ENCODE results near the gene PFN1. TPM values are rescaled to one million over a fixed set of nuclear protein-coding genes. Genes with fewer than 3 reads are reported as not detected.
"Not testable (repeated sequence)": the region's sequence is repeated elsewhere in the genome, so short reads cannot be mapped to it uniquely, and the experiment has no call there.

Gene PFN1
- total RNA-seq, 2 experiments from 2014 or later: 2,029 to 2,329 TPM

DNA sequence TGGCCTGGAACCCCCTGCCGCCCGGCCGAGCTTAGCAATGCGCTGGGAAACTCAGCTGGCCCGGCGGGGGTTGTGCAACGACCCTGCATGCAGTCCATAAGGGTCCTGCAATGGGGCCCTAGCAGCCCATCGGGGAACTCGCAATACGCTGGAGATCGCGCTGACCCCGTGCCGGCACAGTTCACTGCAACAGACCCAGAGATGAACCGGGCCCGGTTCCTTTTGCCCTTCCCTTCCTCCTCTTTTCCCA is 8.9 kb downstream of the PFN1 start:
- peaks cover 62% of the 10 kb centered on the region for H3K36me3 Mint-ChIP-seq
- CTCF ChIA-PET: interaction anchor here (0.8 to 2.7 kb wide), 17 partner anchors 9 to 372 kb away, joined by 3 to 29 read pairs (median 4); partner anchors contain the start of genes ARRB2, C17orf107, CAMTA2 and CHRNE
- DNase-seq: no peak
- no peak for ATAC-seq
- peaks cover 59% of the 10 kb centered on the region for H3K4me1 Mint-ChIP-seq
- H3K4me3 Mint-ChIP-seq: peak overlapping the region; percentile 98
- no peaks in the 10 kb centered on the region for H3K9me3 Mint-ChIP-seq (ENCODE audit: low read depth)
- peak overlapping the region; percentile 83 for H3K27ac Mint-ChIP-seq
- no peaks in the 10 kb centered on the region for H3K27me3 Mint-ChIP-seq

DNA sequence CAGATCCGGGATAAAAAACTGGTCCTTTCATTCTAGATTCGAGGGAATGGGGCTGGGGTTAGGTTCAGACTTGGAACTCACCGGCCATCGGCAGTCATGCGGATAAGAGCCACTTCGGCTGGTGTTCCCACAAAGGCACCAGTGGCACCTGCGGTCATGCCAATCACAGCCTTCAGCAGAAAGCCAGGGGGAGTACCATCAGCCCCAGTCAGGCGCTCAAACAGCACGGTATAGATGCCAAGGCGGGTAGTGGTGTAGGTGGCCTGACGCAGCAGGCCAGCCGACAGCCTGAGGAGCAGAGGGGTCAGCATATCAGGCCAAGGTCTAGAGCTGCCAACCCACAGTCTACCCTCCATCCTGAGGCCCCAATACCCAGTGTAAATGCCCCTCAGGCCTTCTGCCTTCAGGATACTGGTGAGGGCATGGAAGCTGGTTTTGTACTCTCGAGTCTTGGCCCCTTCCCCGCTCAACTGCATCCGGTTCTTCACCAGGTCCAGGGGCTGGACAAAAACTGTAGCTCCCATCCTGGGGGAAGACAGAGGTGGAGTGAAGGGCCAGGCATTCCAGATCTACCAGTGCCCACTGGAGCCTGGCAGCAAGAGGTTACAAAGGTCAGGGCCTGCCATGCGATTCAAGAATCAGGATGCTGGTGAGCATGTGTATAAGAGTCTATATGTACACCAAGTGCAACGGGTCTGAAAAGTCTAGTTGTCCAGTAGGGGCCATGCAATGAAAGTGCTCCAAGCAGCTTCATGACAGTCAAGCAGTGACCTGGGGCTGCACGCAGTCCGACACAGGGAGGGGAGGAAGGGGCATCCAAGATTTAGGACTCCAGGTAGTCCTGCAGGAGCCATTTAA is 9.4 kb downstream of the PFN1 start:
- CTCF ChIA-PET: interaction anchor here (0.9 to 2.7 kb wide), 11 partner anchors 10 to 372 kb away, joined by 3 to 29 read pairs (median 5); partner anchors contain the start of genes ARRB2, CAMTA2, CHRNE and PFN1
- ATAC-seq (no peak), DNase-seq (no peak)
- Mint-ChIP-seq H3K27me3 (no peaks in the 10 kb centered on the region), H3K4me1 (peaks cover 59% of the 10 kb centered on the region), H3K27ac (peak overlapping the region; percentile 83), H3K9me3 (ENCODE audit: low read depth) (no peaks in the 10 kb centered on the region), H3K36me3 (peaks cover 57% of the 10 kb centered on the region), H3K4me3 (peak overlapping the region; percentile 98)

DNA sequence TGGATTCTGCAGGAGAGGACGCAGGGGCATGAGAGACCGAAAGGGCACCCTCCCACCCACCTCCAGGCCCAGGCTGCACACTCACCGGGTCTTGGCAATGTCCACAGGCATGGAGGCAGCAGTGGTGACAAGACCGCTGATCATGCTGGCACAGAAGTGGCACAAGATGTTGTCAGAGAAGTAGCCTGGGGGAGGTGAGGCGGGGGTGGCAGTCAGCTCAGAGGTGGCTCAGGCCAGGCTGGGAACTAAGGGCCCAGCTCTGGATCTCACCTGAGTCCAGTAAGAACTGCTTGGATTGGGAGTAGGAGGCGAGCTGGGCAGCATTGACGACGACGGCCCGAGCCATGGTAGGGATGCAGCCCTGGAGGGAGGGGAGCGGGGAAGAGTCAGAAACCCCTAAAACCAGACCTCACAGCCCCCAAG is 10.2 kb downstream of the PFN1 start:
- no peaks in the 10 kb centered on the region for H3K27me3 Mint-ChIP-seq
- no peak for DNase-seq
- peaks cover 53% of the 10 kb centered on the region for H3K36me3 Mint-ChIP-seq
- H3K4me1 Mint-ChIP-seq: peaks cover 59% of the 10 kb centered on the region
- peak overlapping the region; percentile 83 for H3K27ac Mint-ChIP-seq
- H3K4me3 Mint-ChIP-seq: peak overlapping the region; percentile 98
- ATAC-seq: no peak
- CTCF ChIA-PET: no interaction called here
- no peaks in the 10 kb centered on the region for H3K9me3 Mint-ChIP-seq (ENCODE audit: low read depth)

DNA sequence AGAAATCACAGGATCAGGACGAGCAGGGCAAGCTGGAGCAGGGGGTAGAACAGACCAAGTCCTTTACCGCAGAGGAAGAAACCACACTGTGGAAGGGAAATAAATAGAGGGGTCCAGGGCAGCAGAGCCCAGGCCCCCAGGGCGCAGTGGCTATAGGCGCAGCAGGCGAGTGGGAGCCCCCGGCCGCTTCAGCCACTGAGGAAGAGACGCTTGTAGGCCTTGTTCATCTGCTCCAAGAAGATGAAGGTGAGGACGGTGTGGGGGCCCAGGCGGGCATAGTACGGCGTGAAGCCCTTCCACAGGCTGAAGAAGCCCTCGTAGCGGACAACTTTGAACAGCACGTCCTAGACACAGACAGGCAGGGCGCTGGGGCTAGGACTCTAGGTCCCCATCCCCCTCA is 10.8 kb downstream of the PFN1 start:
- no peak overlapping the region for H3K27ac Mint-ChIP-seq
- peaks cover 54% of the 10 kb centered on the region for H3K4me1 Mint-ChIP-seq
- no peak overlapping the region for H3K4me3 Mint-ChIP-seq
- H3K9me3 Mint-ChIP-seq (ENCODE audit: low read depth): no peaks in the 10 kb centered on the region
- CTCF ChIA-PET: interaction anchor here (1.5 kb wide), 1 partner anchor 50 kb away, joined by 5 read pairs; the partner anchor contains the start of gene CAMTA2
- H3K27me3 Mint-ChIP-seq: no peaks in the 10 kb centered on the region
- no peak for ATAC-seq
- peaks cover 47% of the 10 kb centered on the region for H3K36me3 Mint-ChIP-seq
- no peak for DNase-seq

DNA sequence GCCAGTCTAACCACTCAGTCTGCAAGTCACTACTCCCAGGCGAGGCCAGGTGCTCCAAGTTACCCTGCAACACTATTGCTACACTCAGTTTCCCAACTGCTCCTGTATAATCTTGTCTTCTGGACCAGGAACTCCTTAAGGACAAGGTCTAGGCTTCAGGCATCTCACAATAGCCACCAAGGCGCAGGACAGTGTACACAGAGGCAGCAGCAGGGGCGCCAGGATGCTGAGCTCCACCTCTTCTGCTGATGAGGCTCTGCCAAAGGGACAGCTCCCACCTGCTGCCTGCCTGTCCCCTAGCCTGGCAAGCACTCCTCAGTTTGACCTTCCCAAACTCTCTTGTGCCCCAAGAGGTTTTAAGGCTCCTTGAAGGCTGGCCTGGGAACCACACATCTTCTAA is 11.9 kb downstream of the PFN1 start:
- ATAC-seq: no peak
- peak overlapping the region; percentile 42 for H3K27ac Mint-ChIP-seq
- DNase-seq: no peak
- no peaks in the 10 kb centered on the region for H3K9me3 Mint-ChIP-seq (ENCODE audit: low read depth)
- H3K27me3 Mint-ChIP-seq: no peaks in the 10 kb centered on the region
- peaks cover 36% of the 10 kb centered on the region for H3K36me3 Mint-ChIP-seq
- no peak overlapping the region for H3K4me3 Mint-ChIP-seq
- CTCF ChIA-PET: interaction anchor here (0.6 to 1.5 kb wide), 4 partner anchors 14 to 235 kb away, joined by 3 to 5 read pairs (median 4); partner anchors contain the start of genes CAMTA2 and CHRNE
- peaks cover 45% of the 10 kb centered on the region for H3K4me1 Mint-ChIP-seq

DNA sequence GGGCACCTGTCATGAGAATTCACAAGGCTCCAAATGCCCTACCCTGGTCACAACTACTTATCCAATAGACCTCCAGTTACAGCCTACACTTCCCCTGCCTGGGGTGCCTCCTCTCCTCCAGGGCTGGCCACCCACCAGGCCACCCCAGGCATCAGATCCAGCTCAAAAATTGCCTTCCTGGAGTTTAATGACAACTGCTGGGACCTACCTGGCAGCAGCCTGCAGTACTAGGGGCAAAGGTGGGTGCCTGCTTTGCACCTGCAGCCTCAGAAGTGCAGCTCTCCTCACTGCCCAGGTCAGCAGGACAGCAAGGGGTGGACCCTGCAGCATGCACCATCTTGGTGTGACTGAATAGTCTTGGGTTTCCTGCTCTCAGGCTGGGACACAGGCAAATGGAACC is 12.7 kb downstream of the PFN1 start:
- no peak for ATAC-seq
- H3K27me3 Mint-ChIP-seq: no peaks in the 10 kb centered on the region
- H3K36me3 Mint-ChIP-seq: peaks cover 32% of the 10 kb centered on the region

DNA sequence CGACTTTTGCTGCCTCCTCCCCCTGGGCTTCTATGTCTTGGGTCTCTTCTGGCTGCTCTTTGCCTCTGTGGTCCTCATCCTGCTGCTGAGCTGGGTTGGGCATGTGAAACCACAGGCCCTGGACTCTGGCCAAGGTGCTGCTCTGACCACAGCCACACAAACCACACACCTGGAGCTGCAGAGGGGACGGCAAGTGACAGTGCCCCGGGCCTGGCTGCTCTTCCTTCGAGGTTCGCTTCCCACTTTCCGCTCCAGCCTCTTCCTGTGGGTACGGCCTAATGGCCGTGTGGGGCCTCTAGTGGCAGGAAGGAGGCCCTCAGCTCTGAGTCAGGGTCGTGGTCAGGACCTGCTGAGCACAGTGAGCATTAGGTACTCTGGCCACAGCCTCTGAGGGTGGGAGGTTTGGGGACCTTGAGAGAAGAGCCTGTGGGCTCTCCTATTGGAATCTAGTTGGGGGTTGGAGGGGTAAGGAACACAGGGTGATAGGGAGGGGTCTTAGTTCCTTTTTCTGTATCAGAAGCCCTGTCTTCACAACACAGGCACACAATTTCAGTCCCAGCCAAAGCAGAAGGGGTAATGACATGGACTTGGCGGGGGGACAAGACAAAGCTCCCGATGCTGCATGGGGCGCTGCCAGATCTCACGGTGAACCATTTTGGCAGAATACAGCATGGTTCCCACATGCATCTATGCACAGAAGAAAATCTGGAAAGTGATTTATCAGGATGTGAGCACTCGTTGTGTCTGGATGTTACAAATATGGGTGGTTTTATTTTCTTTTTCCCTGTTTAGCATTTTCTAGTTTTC is 14.0 kb downstream of the PFN1 start:
- ATAC-seq (peak; percentile 32), DNase-seq (no peak)
- no peaks in the 10 kb centered on the region for H3K9me3 Mint-ChIP-seq (ENCODE audit: low read depth)
- H3K27me3 Mint-ChIP-seq: no peaks in the 10 kb centered on the region
- H3K4me3 Mint-ChIP-seq: no peak overlapping the region
- H3K27ac Mint-ChIP-seq: peak overlapping the region; percentile 65
- peaks cover 29% of the 10 kb centered on the region for H3K36me3 Mint-ChIP-seq
- H3K4me1 Mint-ChIP-seq: peaks cover 45% of the 10 kb centered on the region
- CTCF ChIA-PET: interaction anchor here (0.8 to 1.3 kb wide), 2 partner anchors 25 to 31 kb away, joined by 3 to 7 read pairs; partner anchors contain the start of gene CHRNE

More for the DNA sequence above, 12.7 kb downstream of the PFN1 start:
- no peak overlapping the region for H3K27ac Mint-ChIP-seq
- no peaks in the 10 kb centered on the region for H3K9me3 Mint-ChIP-seq (ENCODE audit: low read depth)
- peaks cover 45% of the 10 kb centered on the region for H3K4me1 Mint-ChIP-seq
- DNase-seq: no peak
- H3K4me3 Mint-ChIP-seq: no peak overlapping the region
- CTCF ChIA-PET: interaction anchor here (0.9 to 1.5 kb wide), 3 partner anchors 13 to 33 kb away, joined by 3 to 5 read pairs (median 3); partner anchors contain the start of gene CHRNE

DNA sequence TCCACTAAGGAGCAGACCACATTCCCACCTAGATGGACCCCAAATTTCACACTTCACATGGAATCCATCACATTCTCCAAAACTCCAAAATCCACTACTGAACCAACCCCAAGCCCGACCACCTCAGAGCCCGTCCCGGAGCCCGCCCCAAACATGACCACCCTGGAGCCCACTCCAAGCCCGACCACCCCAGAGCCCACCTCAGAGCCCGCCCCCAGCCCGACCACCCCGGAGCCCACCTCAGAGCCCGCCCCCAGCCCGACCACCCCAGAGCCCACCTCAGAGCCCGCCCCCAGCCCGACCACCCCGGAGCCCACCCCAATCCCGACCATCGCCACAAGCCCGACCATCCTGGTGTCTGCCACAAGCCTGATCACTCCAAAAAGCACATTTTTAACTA is 14.7 kb downstream of the PFN1 start:
- no peaks in the 10 kb centered on the region for H3K27me3 Mint-ChIP-seq
- peaks cover 26% of the 10 kb centered on the region for H3K36me3 Mint-ChIP-seq
- no peak overlapping the region for H3K4me3 Mint-ChIP-seq
- peaks cover 39% of the 10 kb centered on the region for H3K4me1 Mint-ChIP-seq
- CTCF ChIA-PET: interaction anchor here (0.8 to 1.3 kb wide), 2 partner anchors 24 to 30 kb away, joined by 3 to 7 read pairs; partner anchors contain the start of gene CHRNE
- DNase-seq: no peak
- no peak for ATAC-seq
- no peaks in the 10 kb centered on the region for H3K9me3 Mint-ChIP-seq (ENCODE audit: low read depth)
- peak overlapping the region; percentile 65 for H3K27ac Mint-ChIP-seq

DNA sequence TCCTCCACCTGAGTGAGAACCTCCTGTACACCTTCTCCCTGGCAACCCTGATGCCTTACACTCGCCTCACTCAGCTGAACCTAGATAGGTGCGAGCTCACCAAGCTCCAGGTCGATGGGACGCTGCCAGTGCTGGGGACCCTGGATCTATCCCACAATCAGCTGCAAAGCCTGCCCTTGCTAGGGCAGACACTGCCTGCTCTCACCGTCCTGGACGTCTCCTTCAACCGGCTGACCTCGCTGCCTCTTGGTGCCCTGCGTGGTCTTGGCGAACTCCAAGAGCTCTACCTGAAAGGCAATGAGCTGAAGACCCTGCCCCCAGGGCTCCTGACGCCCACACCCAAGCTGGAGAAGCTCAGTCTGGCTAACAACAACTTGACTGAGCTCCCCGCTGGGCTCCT is 15.6 kb downstream of the PFN1 start:
- Mint-ChIP-seq H3K36me3 (peaks cover 18% of the 10 kb centered on the region), H3K9me3 (ENCODE audit: low read depth) (no peaks in the 10 kb centered on the region), H3K4me1 (peaks cover 35% of the 10 kb centered on the region), H3K27me3 (no peaks in the 10 kb centered on the region), H3K27ac (no peak overlapping the region), H3K4me3 (no peak overlapping the region)
- ATAC-seq (no peak), DNase-seq (no peak)
- CTCF ChIA-PET: interaction anchor here (1.2 kb wide), 1 partner anchor 23 kb away, joined by 4 read pairs; no protein-coding TSS in a partner anchor

DNA sequence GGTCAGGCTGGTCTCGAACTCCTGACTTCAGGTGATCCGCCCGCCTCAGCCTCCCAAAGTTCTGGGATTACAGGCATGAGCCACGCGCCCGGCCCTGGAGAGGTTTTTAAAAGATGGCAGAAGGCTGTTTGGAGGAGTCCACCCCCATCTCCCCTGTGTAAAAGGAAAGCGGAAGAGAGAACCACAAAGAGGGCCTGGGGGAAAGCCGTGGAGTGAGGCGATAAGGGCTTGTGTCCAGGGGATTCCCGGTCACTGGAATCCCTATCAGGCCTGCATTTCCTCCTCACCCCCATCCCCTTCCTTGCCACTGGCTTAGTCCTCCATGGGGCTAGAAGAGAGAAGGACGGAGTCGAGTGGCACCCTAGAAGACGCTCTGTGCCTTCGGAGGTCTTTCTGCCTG is 16.4 kb downstream of the PFN1 start, which contains the start of gene GP1BA:
TSS of gene GP1BA (plus strand) at position 315 of the 400 bp plus-strand sequence. CDS start 328 bp downstream, outside the sequence.
- Mint-ChIP-seq H3K4me1 (peaks cover 31% of the 10 kb centered on the region), H3K27me3 (no peaks in the 10 kb centered on the region), H3K9me3 (ENCODE audit: low read depth) (no peaks in the 10 kb centered on the region), H3K36me3 (peaks cover 15% of the 10 kb centered on the region), H3K27ac (no peak within 1 kb of the TSS), H3K4me3 (no peak within 1 kb of the TSS)
- ATAC-seq (no peak), DNase-seq (no peak)
- CTCF ChIA-PET: no interaction called here

DNA sequence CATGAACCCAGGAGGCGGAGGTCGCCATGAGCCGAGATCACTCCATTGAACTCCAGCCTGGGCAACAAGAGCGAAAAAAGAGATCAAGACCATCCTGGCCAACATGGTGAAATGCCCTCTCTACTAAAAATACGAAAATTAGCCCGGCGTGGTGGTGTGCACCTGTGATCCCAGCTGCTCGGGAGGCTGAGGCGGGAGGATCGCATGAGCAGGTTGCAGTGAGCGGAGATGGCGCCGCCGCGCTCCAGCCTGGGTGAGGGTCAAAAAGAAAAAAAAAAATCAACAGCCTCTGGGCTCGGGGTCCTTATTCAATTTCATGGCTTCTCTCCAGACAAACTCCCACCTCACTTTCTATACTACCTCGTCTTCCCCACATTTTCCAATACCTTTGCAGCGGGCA is 19.4 kb downstream of the PFN1 start:
- CTCF ChIA-PET: no interaction called here
- Mint-ChIP-seq H3K36me3 (peaks cover 7% of the 10 kb centered on the region), H3K27me3 (no peaks in the 10 kb centered on the region), H3K4me3 (no peak overlapping the region), H3K27ac (no peak overlapping the region), H3K4me1 (peaks cover 6% of the 10 kb centered on the region), H3K9me3 (ENCODE audit: low read depth) (no peaks in the 10 kb centered on the region)
- DNase-seq: no peak
- ATAC-seq: no peak

DNA sequence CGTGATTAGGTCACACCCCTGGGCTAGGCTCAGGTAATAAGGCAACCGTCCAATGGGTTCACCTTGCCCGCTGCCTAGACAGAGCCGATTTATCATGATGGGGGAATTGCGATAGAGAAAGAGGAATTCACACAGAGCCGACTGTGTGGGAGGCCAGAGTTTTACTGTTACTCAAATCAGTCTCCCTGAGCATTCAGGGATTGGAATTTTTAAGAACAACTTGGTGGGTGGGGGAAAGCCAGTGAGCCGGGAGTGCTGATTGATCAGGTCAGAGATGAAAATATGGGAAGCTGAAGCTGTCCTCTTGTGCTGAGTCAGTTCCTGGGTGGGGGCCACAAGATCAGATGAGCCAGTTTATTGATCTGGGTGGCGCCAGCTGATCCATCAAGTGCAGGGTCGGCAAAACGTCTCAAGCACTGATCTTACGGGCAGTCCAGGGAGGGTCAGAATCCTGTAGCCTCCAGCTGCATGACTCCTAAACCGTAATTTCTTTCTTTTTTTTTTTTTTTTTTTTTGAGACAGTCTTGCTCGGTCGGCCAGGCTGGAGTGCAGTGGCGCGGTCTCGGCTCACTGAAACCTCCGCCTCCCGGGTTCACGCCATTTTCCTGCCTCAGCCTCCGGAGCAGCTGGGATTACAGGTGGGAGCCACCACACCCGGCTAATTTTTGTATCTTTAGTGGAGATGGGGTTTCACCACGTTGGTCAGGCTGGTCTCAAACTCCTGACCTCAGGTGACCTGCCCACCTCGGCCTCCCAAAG is 21.6 kb downstream of the PFN1 start:
- not testable (repeated sequence) for ATAC-seq; H3K36me3 Mint-ChIP-seq; H3K9me3 Mint-ChIP-seq (ENCODE audit: low read depth); H3K4me3 Mint-ChIP-seq; H3K4me1 Mint-ChIP-seq; H3K27ac Mint-ChIP-seq; H3K27me3 Mint-ChIP-seq; DNase-seq
- CTCF ChIA-PET: interaction anchor here (0.8 to 1.9 kb wide), 2 partner anchors 13 to 17 kb away, joined by 3 to 4 read pairs; partner anchors contain the start of genes RNF167 and SLC25A11

Measured in activated CD8-positive, alpha-beta memory T cell treated with anti-CD3 and anti-CD28 coated beads, Interleukin-2, amount 10 ng/mL, durations not matched to agents 7 days and 5 days (primary cell).